ENCODE results near the gene ENOX1.

The ENOX1 gene

DNA sequence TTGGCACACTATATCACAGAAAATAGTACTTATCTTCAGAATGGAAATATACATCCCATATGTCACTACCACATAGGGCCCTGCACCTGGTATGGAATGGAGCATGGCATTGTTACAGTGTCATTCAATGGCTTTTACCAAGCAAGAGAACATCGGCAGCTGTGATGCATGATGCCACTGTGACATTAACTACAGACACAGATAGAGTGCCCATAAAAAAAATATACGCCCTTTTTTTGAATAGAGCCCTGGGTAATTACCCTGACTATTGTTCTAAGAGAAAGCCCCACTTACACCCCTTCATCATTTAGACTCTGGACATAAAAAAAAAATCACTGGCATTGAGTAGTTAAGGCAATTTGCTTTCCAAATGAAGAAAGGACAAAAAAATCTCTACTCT is 443.1 kb downstream of the ENOX1 start:
- Histone ChIP-seq H4K91ac (ENCODE audit: low read length) (no peak overlapping the region), H3K79me1 (replicated peaks; ENCODE audit: low read length, poor library complexity, severe bottlenecking) (no peaks in the 10 kb centered on the region), H2AK5ac (ENCODE audit: low read length, severe bottlenecking) (no peak overlapping the region), H3K27ac (ENCODE audit: low read length, poor library complexity, severe bottlenecking) (no peak overlapping the region), H3K36me3 (ENCODE audit: control insufficient read depth in 1 of 2, insufficient read depth in 2 of 2, low read depth in 1 of 2, low read length in 2 of 2) (peaks cover 0 to 28% of the 10 kb centered on the region in 2 experiments), H3K4me3 (ENCODE audit: insufficient read depth in 1 of 2, low read depth in 1 of 2, low read length in 2 of 2) (no peak overlapping the region), H3K9ac (ENCODE audit: low read length) (no peak overlapping the region), H3K23ac (ENCODE audit: low read length in 2 of 2) (no peak overlapping the region), H3K14ac (ENCODE audit: low read length in 2 of 2) (no peak overlapping the region), H3K27me3 (ENCODE audit: control insufficient read depth in 1 of 2, insufficient read depth in 1 of 2, low read length in 2 of 2) (no peaks in the 10 kb centered on the region), H3K4ac (ENCODE audit: low read depth in 1 of 2, low read length in 2 of 2) (no peak overlapping the region), H2BK12ac (ENCODE audit: low read length in 2 of 2) (no peak overlapping the region), H3K4me1 (ENCODE audit: control insufficient read depth, insufficient read depth, low read depth, low read length) (peaks cover 3% of the 10 kb centered on the region), H3K4me2 (ENCODE audit: low read length, poor library complexity, severe bottlenecking) (no peak overlapping the region), H4K8ac (ENCODE audit: low read length) (no peak overlapping the region), H2AFZ (ENCODE audit: low read depth, low read length) (no peak overlapping the region), H3K9me3 (ENCODE audit: control insufficient read depth, low read length) (no peaks in the 10 kb centered on the region), H2BK5ac (ENCODE audit: low read depth, low read length, poor library complexity, severe bottlenecking) (no peak overlapping the region), H2BK15ac (ENCODE audit: low read depth, poor library complexity, severe bottlenecking) (no peak overlapping the region), H2BK120ac (ENCODE audit: low read depth, low read length) (no peak overlapping the region), H3K18ac (ENCODE audit: low read depth in 1 of 2, low read length in 2 of 2) (no peak overlapping the region)
- WGBS: 98% methylated on average over 2 of the region's 2 CpGs
- no peak for DNase-seq

DNA sequence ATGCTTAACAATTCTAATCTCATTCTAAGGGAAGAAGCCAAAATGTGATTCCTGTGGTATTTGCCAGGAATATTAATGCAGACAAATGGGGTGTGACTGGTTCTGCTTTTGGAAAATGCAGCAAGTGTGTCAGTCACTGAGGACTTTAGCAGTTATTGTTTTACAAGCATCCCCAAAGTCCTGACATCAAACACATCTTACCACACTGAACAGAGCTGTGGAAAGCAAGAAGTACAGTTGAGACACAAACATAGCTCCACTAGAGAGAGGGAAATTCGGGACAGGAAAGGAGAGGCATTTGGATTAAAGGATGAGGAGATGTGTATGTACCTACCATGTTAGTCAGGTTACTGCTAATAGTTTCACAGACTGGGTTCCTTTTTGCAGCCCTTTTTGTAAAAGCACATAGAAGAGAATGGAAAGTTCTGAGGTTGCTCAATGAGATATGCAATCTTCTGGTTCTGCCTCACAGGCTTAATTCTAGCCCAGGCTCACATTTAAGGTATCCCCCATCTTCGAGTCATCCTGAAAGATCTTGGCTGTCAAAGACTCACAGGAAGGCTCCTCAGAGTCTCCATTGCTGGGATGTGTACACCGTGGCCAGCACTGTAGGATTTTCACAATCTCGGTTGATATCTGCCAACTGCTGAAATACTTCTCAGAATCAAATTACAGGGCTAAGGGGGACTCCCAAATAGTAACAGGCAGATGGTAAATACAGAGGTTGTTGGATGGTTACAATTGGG is 446.8 kb downstream of the ENOX1 start:
- H3K14ac ChIP-seq (ENCODE audit: low read length in 2 of 2): no peak overlapping the region
- H3K9ac ChIP-seq (ENCODE audit: low read length): no peak overlapping the region
- 90% methylated on average over 3 of the region's 4 CpGs for WGBS
- H3K18ac ChIP-seq (ENCODE audit: low read depth in 1 of 2, low read length in 2 of 2): no peak overlapping the region
- H3K36me3 ChIP-seq (ENCODE audit: control insufficient read depth in 1 of 2, insufficient read depth in 2 of 2, low read depth in 1 of 2, low read length in 2 of 2): peaks cover 0 to 24% of the 10 kb centered on the region in 2 experiments
- H3K9me3 ChIP-seq (ENCODE audit: control insufficient read depth, low read length): no peaks in the 10 kb centered on the region
- no peak overlapping the region for H3K27ac ChIP-seq (ENCODE audit: low read length, poor library complexity, severe bottlenecking)
- H4K8ac ChIP-seq (ENCODE audit: low read length): no peak overlapping the region
- no peaks in the 10 kb centered on the region for H3K27me3 ChIP-seq (ENCODE audit: control insufficient read depth in 1 of 2, insufficient read depth in 1 of 2, low read length in 2 of 2)
- no peaks in the 10 kb centered on the region for H3K79me1 ChIP-seq (replicated peaks; ENCODE audit: low read length, poor library complexity, severe bottlenecking)
- H3K23ac ChIP-seq (ENCODE audit: low read length in 2 of 2): no peak overlapping the region
- no peak overlapping the region for H4K91ac ChIP-seq (ENCODE audit: low read length)
- H2BK15ac ChIP-seq (ENCODE audit: low read depth, poor library complexity, severe bottlenecking): no peak overlapping the region
- H2BK120ac ChIP-seq (ENCODE audit: low read depth, low read length): no peak overlapping the region
- H2BK12ac ChIP-seq (ENCODE audit: low read length in 2 of 2): no peak overlapping the region
- no peak overlapping the region for H2BK5ac ChIP-seq (ENCODE audit: low read depth, low read length, poor library complexity, severe bottlenecking)
- no peak for DNase-seq
- H3K4me3 ChIP-seq (ENCODE audit: insufficient read depth in 1 of 2, low read depth in 1 of 2, low read length in 2 of 2): no peak overlapping the region
- H3K4ac ChIP-seq (ENCODE audit: low read depth in 1 of 2, low read length in 2 of 2): no peak overlapping the region
- no peak overlapping the region for H2AK5ac ChIP-seq (ENCODE audit: low read length, severe bottlenecking)
- no peak overlapping the region for H2AFZ ChIP-seq (ENCODE audit: low read depth, low read length)
- no peaks in the 10 kb centered on the region for H3K4me1 ChIP-seq (ENCODE audit: control insufficient read depth, insufficient read depth, low read depth, low read length)
- H3K4me2 ChIP-seq (ENCODE audit: low read length, poor library complexity, severe bottlenecking): no peak overlapping the region

DNA sequence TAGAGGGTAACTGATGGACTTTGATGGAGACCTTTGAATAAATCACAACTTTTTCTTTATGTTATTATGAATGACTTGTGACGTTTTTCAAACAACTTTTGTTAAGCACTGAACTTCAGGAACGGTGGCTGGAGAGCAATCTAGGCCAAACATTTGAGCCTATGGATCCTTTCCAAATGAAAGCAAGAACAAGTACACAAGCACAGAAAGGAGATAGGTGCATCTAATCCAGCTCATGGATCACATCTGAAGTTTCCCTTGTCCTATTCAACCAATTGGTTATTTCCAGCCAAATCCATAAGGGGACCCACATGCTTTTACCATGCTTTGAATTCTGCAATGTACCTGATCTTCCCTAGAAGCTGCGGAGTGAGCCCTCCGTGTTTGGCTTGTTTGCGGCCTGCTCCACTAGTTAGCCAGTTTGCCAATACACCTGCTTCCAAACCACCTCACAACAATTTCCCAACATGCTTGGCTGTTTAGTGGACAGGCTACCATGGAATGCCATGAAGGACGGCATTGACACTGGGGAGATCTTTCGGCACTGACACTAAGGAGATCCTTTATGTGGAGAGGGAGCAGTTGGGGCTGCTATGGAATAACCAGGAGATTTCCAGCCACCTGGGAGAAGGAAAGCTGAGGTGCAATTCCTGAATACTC is 447.5 kb downstream of the ENOX1 start:
- Histone ChIP-seq H3K18ac (ENCODE audit: low read depth in 1 of 2, low read length in 2 of 2) (no peak overlapping the region), H2BK5ac (ENCODE audit: low read depth, low read length, poor library complexity, severe bottlenecking) (no peak overlapping the region), H3K27ac (ENCODE audit: low read length, poor library complexity, severe bottlenecking) (no peak overlapping the region), H2AFZ (ENCODE audit: low read depth, low read length) (no peak overlapping the region), H3K9ac (ENCODE audit: low read length) (no peak overlapping the region), H3K79me1 (replicated peaks; ENCODE audit: low read length, poor library complexity, severe bottlenecking) (no peaks in the 10 kb centered on the region), H2BK12ac (ENCODE audit: low read length in 2 of 2) (no peak overlapping the region), H2BK15ac (ENCODE audit: low read depth, poor library complexity, severe bottlenecking) (no peak overlapping the region), H4K8ac (ENCODE audit: low read length) (peak overlapping the region; percentile 17), H3K4me2 (ENCODE audit: low read length, poor library complexity, severe bottlenecking) (no peak overlapping the region), H3K4me1 (ENCODE audit: control insufficient read depth, insufficient read depth, low read depth, low read length) (no peaks in the 10 kb centered on the region), H3K27me3 (ENCODE audit: control insufficient read depth in 1 of 2, insufficient read depth in 1 of 2, low read length in 2 of 2) (no peaks in the 10 kb centered on the region), H2BK120ac (ENCODE audit: low read depth, low read length) (no peak overlapping the region), H3K4me3 (ENCODE audit: insufficient read depth in 1 of 2, low read depth in 1 of 2, low read length in 2 of 2) (no peak overlapping the region), H3K36me3 (ENCODE audit: control insufficient read depth in 1 of 2, insufficient read depth in 2 of 2, low read depth in 1 of 2, low read length in 2 of 2) (peaks cover 0 to 19% of the 10 kb centered on the region in 2 experiments), H3K9me3 (ENCODE audit: control insufficient read depth, low read length) (no peaks in the 10 kb centered on the region), H3K23ac (ENCODE audit: low read length in 2 of 2) (no peak overlapping the region), H4K91ac (ENCODE audit: low read length) (no peak overlapping the region), H3K14ac (ENCODE audit: low read length in 2 of 2) (no peak overlapping the region), H3K4ac (ENCODE audit: low read depth in 1 of 2, low read length in 2 of 2) (no peak overlapping the region), H2AK5ac (ENCODE audit: low read length, severe bottlenecking) (no peak overlapping the region)
- DNase-seq: no peak
- 97% methylated on average over 7 of the region's 7 CpGs for WGBS

DNA sequence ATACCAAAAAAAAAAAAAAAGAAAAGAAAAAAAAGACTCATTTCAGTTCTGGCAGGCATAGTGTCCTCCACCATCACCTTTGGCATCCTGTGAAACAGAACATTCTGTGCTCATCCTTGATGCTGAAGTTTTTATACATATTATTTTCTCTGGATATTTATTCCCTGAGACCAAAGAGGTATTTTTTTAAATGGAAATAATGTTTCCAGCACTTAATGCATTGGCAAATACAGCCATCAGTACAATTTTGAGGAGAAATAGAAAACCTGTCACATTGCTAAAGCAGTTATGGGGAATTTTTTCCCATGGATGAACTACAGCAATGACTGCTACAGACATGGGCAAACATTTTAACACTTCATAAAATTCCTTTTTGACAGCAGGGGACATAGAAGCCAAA is 451.0 kb downstream of the ENOX1 start:
- no peaks in the 10 kb centered on the region for H3K27me3 ChIP-seq (ENCODE audit: control insufficient read depth in 1 of 2, insufficient read depth in 1 of 2, low read length in 2 of 2)
- no peak overlapping the region for H2AFZ ChIP-seq (ENCODE audit: low read depth, low read length)
- H4K8ac ChIP-seq (ENCODE audit: low read length): no peak overlapping the region
- no peak overlapping the region for H2AK5ac ChIP-seq (ENCODE audit: low read length, severe bottlenecking)
- H3K4me3 ChIP-seq (ENCODE audit: insufficient read depth in 1 of 2, low read depth in 1 of 2, low read length in 2 of 2): no peak overlapping the region
- H3K27ac ChIP-seq (ENCODE audit: low read length, poor library complexity, severe bottlenecking): no peak overlapping the region
- H4K91ac ChIP-seq (ENCODE audit: low read length): no peak overlapping the region
- H2BK120ac ChIP-seq (ENCODE audit: low read depth, low read length): no peak overlapping the region
- H2BK15ac ChIP-seq (ENCODE audit: low read depth, poor library complexity, severe bottlenecking): no peak overlapping the region
- no peak overlapping the region for H3K4me2 ChIP-seq (ENCODE audit: low read length, poor library complexity, severe bottlenecking)
- no peak overlapping the region for H2BK12ac ChIP-seq (ENCODE audit: low read length in 2 of 2)
- H3K23ac ChIP-seq (ENCODE audit: low read length in 2 of 2): no peak overlapping the region
- no peaks in the 10 kb centered on the region for H3K36me3 ChIP-seq (ENCODE audit: control insufficient read depth in 1 of 2, insufficient read depth in 2 of 2, low read depth in 1 of 2, low read length in 2 of 2)
- H3K79me1 ChIP-seq (replicated peaks; ENCODE audit: low read length, poor library complexity, severe bottlenecking): no peaks in the 10 kb centered on the region
- H3K14ac ChIP-seq (ENCODE audit: low read length in 2 of 2): no peak overlapping the region
- H3K4ac ChIP-seq (ENCODE audit: low read depth in 1 of 2, low read length in 2 of 2): no peak overlapping the region
- no peak for DNase-seq
- H3K9me3 ChIP-seq (ENCODE audit: control insufficient read depth, low read length): no peaks in the 10 kb centered on the region
- no peak overlapping the region for H3K9ac ChIP-seq (ENCODE audit: low read length)
- no peak overlapping the region for H2BK5ac ChIP-seq (ENCODE audit: low read depth, low read length, poor library complexity, severe bottlenecking)
- no peaks in the 10 kb centered on the region for H3K4me1 ChIP-seq (ENCODE audit: control insufficient read depth, insufficient read depth, low read depth, low read length)
- H3K18ac ChIP-seq (ENCODE audit: low read depth in 1 of 2, low read length in 2 of 2): no peak overlapping the region

All from mesenchymal stem cell (in vitro differentiated cells and primary cell).